Loucy (cell line): ENCODE measurements around the gene OR1M1.
"Not testable (repeated sequence)": the region's sequence is repeated elsewhere in the genome, so short reads cannot be mapped to it uniquely, and the experiment has no call there.

Experiments
- H2AFZ ChIP-seq: fragments of 200-600 bp; sonication (generic); 2 replicates; pipeline ENCODE4 v1.6.0; 2016; ENCODE audit warnings: antibody characterized with exemption, mild to moderate bottlenecking, low read length, moderate library complexity
- H3F3A ChIP-seq: fragments of 200-600 bp; 2 replicates; pipeline ENCODE4 v1.6.0; 2016; ENCODE audit warnings: antibody characterized with exemption, low read depth, mild to moderate bottlenecking
- H3K27me3 ChIP-seq: fragments of 200-600 bp; sonication (generic); 2 replicates; pipeline ENCODE4 v1.6.1; 2014; ENCODE audit warnings: low read length, mild to moderate bottlenecking; ENCODE audit not compliant: insufficient read depth, poor library complexity, severe bottlenecking
- H3K36me3 ChIP-seq: fragments of 200-600 bp; sonication (generic); 2 replicates; pipeline ENCODE4 v1.6.1; 2016; ENCODE audit warnings: low read length; ENCODE audit not compliant: insufficient read depth
- H3K4me1 ChIP-seq: fragments of 200-600 bp; sonication (generic); 2 replicates; pipeline ENCODE4 v1.5.1; 2014; ENCODE audit warnings: low read length, mild to moderate bottlenecking; ENCODE audit not compliant: insufficient read depth, poor library complexity, severe bottlenecking
- H3K4me2 ChIP-seq: fragments of 200-600 bp; sonication (generic); 2 replicates; pipeline ENCODE4 v1.6.0; 2014; ENCODE audit warnings: antibody characterized with exemption, low read length, low read depth, mild to moderate bottlenecking; ENCODE audit not compliant: poor library complexity, severe bottlenecking
- H3K4me3 ChIP-seq: fragments of 200-600 bp; sonication (generic); 2 replicates; pipeline ENCODE4 v1.5.1; 2014; ENCODE audit warnings: low read length, mild to moderate bottlenecking, mixed read lengths; ENCODE audit not compliant: poor library complexity, severe bottlenecking
- H3K79me2 ChIP-seq: fragments of 200-600 bp; sonication (generic); 2 replicates; pipeline ENCODE4 v1.6.1; 2014; ENCODE audit warnings: low read length; ENCODE audit not compliant: insufficient read depth
- H3K9ac ChIP-seq: fragments of 200-600 bp; sonication (generic); 2 replicates; pipeline ENCODE4 v1.6.0; 2014; ENCODE audit warnings: mild to moderate bottlenecking, low read depth, low read length, moderate library complexity; ENCODE audit not compliant: poor library complexity, severe bottlenecking
- H3K9me2 ChIP-seq: fragments of 200-600 bp; sonication (generic); replicated peaks from 2 replicates; pipeline ENCODE4 v1.6.1; 2016; ENCODE audit warnings: low read depth, low read length, mixed read lengths
- H3K9me3 ChIP-seq: fragments of 200-600 bp; sonication (generic); 2 replicates; pipeline ENCODE4 v1.6.1; 2014; ENCODE audit warnings: mild to moderate bottlenecking, antibody characterized with exemption, low read length, low read depth; ENCODE audit not compliant: insufficient read depth
- H4K20me1 ChIP-seq: fragments of 200-600 bp; sonication (generic); 2 replicates; pipeline ENCODE4 v1.6.0; 2014; ENCODE audit warnings: antibody characterized with exemption, low read length, mild to moderate bottlenecking; ENCODE audit not compliant: insufficient read depth, poor library complexity, severe bottlenecking
- CTCF ChIP-seq: fragments of 200-600 bp; sonication (generic); conservative IDR thresholded peaks from 2 replicates; pipeline ENCODE4 v1.5.1; 2014; ENCODE audit warnings: mild to moderate bottlenecking, antibody characterized with exemption, low read length
- EZH2phosphoT487 ChIP-seq: fragments of 200-600 bp; IDR thresholded peaks from 2 replicates; pipeline ENCODE4 v1.6.1; 2018; ENCODE audit warnings: antibody characterized with exemption, mild to moderate bottlenecking, moderate library complexity, borderline replicate concordance

OR1M1 gene

GRCh38 chr19:9054207-9054606 lies 32.7 kb upstream of the OR1M1 start:
- H2AFZ ChIP-seq: no peak overlapping the region
- no peaks in the 10 kb centered on the region for H3K27me3 ChIP-seq
- H3K4me1 ChIP-seq: no peaks in the 10 kb centered on the region
- H3K9me2 ChIP-seq: no peaks in the 10 kb centered on the region
- no peak for TF ChIP-seq CTCF
- no peak for TF ChIP-seq EZH2phosphoT487
- no peaks in the 10 kb centered on the region for H4K20me1 ChIP-seq
- no peak overlapping the region for H3K9ac ChIP-seq
- no peaks in the 10 kb centered on the region for H3K36me3 ChIP-seq
- no peak overlapping the region for H3K4me3 ChIP-seq
- no peaks in the 10 kb centered on the region for H3K79me2 ChIP-seq
- H3F3A ChIP-seq: no peaks in the 10 kb centered on the region
- H3K9me3 ChIP-seq: no peaks in the 10 kb centered on the region
- H3K4me2 ChIP-seq: no peak overlapping the region

- Histone ChIP-seq H3K4me1 (no peaks in the 10 kb centered on the region), H3F3A (no peaks in the 10 kb centered on the region), H4K20me1 (no peaks in the 10 kb centered on the region), H3K4me3 (no peak overlapping the region), H3K9me3 (no peaks in the 10 kb centered on the region), H3K9ac (no peak overlapping the region), H2AFZ (no peak overlapping the region), H3K79me2 (no peaks in the 10 kb centered on the region), H3K9me2 (no peaks in the 10 kb centered on the region), H3K36me3 (no peaks in the 10 kb centered on the region), H3K4me2 (no peak overlapping the region), H3K27me3 (no peaks in the 10 kb centered on the region)
- TF ChIP-seq EZH2phosphoT487 (no peak), CTCF (no peak)
Measured at GRCh38 chr19:9054765-9055164, 32.1 kb upstream of the OR1M1 start.

GRCh38 chr19:9056131-9056530 lies 30.7 kb upstream of the OR1M1 start:
- H3K9me3 ChIP-seq, H3K4me3 ChIP-seq, H3K9ac ChIP-seq, H3K4me2 ChIP-seq, H3K79me2 ChIP-seq, H3K27me3 ChIP-seq, H3K9me2 ChIP-seq, H3K36me3 ChIP-seq, H3F3A ChIP-seq, H3K4me1 ChIP-seq, H4K20me1 ChIP-seq, H2AFZ ChIP-seq: not testable (repeated sequence)

- H3K9me2 ChIP-seq: no peaks in the 10 kb centered on the region
- no peak overlapping the region for H3K9ac ChIP-seq
- no peaks in the 10 kb centered on the region for H3K27me3 ChIP-seq
- no peaks in the 10 kb centered on the region for H3K4me1 ChIP-seq
- no peaks in the 10 kb centered on the region for H4K20me1 ChIP-seq
- no peaks in the 10 kb centered on the region for H3K9me3 ChIP-seq
- no peaks in the 10 kb centered on the region for H3K36me3 ChIP-seq
- no peaks in the 10 kb centered on the region for H3F3A ChIP-seq
- H3K79me2 ChIP-seq: no peaks in the 10 kb centered on the region
- no peak overlapping the region for H3K4me2 ChIP-seq
- H2AFZ ChIP-seq: no peak overlapping the region
- TF ChIP-seq CTCF (no peak), EZH2phosphoT487 (no peak)
- H3K4me3 ChIP-seq: no peak overlapping the region
Measured at GRCh38 chr19:9057505-9058258, 29.2 kb upstream of the OR1M1 start.
